DMS 273 (cell line): ENCODE measurements around the gene SYN1.

Experiments used
- DNase-seq: peaks from one replicate; lab custom pipeline; 2025; ENCODE audit not compliant: unreplicated experiment; lab: John Stamatoyannopoulos, UW

The SYN1 gene

DNA sequence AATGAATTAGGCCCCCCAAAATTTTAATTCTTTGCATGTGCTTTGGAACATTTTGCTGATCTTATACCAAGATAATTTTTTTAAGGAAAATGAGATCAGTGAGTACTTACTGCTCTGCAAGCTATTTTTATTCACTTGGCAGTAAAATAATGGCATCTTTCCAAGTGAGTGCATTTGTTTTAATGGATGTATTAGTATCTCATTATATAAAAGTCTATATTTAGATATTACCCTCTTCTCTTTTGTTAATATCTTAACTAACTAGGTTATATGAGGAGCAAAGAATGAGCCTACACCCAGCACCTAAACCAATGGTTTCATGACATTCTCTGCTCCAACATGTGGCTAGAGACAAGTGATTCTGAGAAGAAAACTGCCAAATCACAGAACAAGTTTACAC lies 79.8 kb downstream of the SYN1 start:
- DNase-seq: peak; percentile 14

DNA sequence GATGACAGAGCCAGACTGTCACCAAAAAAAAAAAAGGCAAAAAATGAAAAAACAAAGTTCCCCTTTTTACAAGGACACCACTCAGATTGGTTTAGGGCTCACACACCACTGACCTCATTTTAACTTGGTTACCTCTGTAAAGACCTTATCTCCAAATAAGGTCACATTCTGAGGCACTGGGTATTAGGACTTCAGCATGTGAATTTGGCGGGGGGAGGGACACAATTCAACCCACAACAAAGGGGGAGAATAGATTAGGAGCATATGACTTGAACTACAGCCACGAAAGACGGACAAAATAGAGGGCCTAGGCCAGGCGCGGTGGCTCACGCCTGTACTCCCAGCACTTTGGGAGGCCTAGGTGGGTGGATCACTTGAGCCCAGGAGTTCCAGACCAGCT lies 89.6 kb downstream of the SYN1 start:
- DNase-seq: no peak

- no peak for DNase-seq
Observed at GRCh38 chrX:47529548-47529947, 90.1 kb downstream of the SYN1 start.

DNA sequence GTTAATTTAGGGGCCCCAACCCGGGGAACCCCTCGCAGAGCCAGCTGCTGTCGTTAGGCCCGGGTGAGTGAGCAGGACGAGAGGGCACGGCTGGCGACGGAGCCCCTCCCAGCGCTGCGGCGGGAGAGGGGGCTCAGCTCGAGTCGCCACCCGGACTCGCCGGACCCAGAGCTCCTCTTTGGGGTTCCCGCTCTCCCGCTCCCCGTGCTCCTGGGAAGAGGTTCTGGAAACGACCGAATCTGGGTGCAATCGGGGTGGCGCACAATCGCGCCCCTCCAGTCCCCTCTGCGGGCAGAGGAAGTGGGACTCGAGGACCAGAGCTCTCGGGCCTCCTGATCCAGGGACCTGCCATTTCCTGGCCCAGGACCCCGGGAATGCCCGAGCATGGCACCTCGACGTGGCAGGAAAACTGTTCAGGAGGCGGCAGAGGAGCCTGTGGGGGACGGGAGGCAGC lies 95.9 kb downstream of the SYN1 start:
- peak; percentile 38 for DNase-seq

DNA sequence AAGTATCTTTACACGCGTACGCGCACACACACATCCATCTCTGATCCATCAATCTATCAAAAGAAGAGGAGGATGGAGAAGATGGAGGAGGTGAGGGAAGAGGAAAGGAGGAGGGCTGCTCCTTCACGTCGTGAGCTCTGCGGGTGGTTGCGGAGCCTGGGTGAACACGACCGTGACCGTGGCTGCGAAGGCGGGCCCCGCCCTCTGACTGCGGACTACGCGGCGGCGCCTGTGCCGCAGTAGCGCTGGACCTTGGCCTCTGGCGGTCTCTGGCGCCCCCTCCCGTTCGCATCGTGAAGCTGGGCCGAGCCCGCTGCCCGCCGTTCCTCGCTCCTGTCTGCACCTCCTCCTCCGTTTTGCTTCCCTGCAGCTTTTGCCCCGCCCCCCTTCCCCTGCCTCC lies 96.4 kb downstream of the SYN1 start:
- DNase-seq: peak; percentile 86
